HCT116 (cell line): Measurements from ENCODE around the gene FAM177B. TPM values are rescaled to one million over a fixed set of nuclear protein-coding genes. Genes with fewer than 3 reads are reported as not detected.

ENCODE experiments used
- ATAC-seq: fragments of 200-7000 bp; cut with Tn5 transposase; 2 replicates; pipeline ENCODE4 v1.9.1; 2020; ENCODE audit warnings: mild to moderate bottlenecking, moderate library complexity
- BruUV-seq: library from RNA; stranded (reverse); fragments of 400-500 nt; replicated peaks from 2 replicates; lab custom pipeline; 2021; lab: Mats Ljungman, UMichigan
- CTCF ChIA-PET: fragments of 300-600 bp; sonication (Branson Sonifier 250); formaldehyde crosslinking; loops from one replicate; lab custom pipeline; 2021; ENCODE audit warnings: antibody characterized with exemption; lab: Charles Lee
- POLR2A ChIA-PET: fragments of 300-600, 350-600 bp; sonication (Branson Sonifier 250); formaldehyde crosslinking; loops from one replicate; lab custom pipeline; 2021; ENCODE audit warnings: antibody characterized with exemption; lab: Charles Lee
- RAD21 ChIA-PET, 2 experiments: fragments of 300-600 bp; sonication (Branson Sonifier 250); formaldehyde crosslinking; loops; one replicate each; lab custom pipeline; 2023; ENCODE audit warnings: low total read pairs in 2 of 2; ENCODE audit not compliant: uncharacterized antibody in 2 of 2, unreplicated experiment in 2 of 2, low non-redundant PET in 1 of 2; lab: Charles Lee
- DNase-seq: peaks from one replicate; pipeline ENCODE4 v3.0.0-alpha.2; 2010; ENCODE audit warnings: low read depth, low spot score
- H2AFZ ChIP-seq: fragments of 200-600 bp; shearing (Covaris generic), sonication (generic); 2 replicates; pipeline ENCODE4 v1.6.1; 2017; ENCODE audit warnings: low read depth, mixed run types, mixed read lengths, antibody characterized with exemption, low read length; ENCODE audit not compliant: poor library complexity, severe bottlenecking
- H3K27ac ChIP-seq: 2 replicates; pipeline ENCODE4 v1.5.1; 2012; ENCODE audit warnings: low read depth, low read length
- H3K27me3 ChIP-seq: fragments of 200-600 bp; sonication (generic); 2 replicates; pipeline ENCODE4 v1.6.1; 2016; ENCODE audit warnings: mixed run types, low read length, mixed read lengths; ENCODE audit not compliant: insufficient read depth
- H3K36me3 ChIP-seq, 2 experiments: fragments of 200-500 bp in 1 of 2; fragments of 200-600 bp in 1 of 2; sonication (Bioruptor generic) in 1 of 2; sonication (generic) in 1 of 2; 2 replicates each; pipeline versions ENCODE4 v1.5.1 to v1.6.1; 2014 to 2016; ENCODE audit warnings: low read length in 2 of 2, inconsistent platforms in 1 of 2, mixed read lengths in 1 of 2, mixed run types in 1 of 2; ENCODE audit not compliant: insufficient read depth in 2 of 2, control insufficient read depth in 1 of 2
- H3K4me1 ChIP-seq, 2 experiments: fragments of 200-600 bp in 1 of 2; sonication (generic) in 1 of 2; 2 replicates each; pipeline versions ENCODE4 v1.5.1 to v1.6.1; 2012 to 2017; ENCODE audit warnings: low read length in 2 of 2, inconsistent platforms in 1 of 2, mild to moderate bottlenecking in 1 of 2, mixed read lengths in 1 of 2, mixed run types in 1 of 2, moderate library complexity in 1 of 2; ENCODE audit not compliant: insufficient read depth in 2 of 2, control insufficient read depth in 1 of 2
- H3K4me2 ChIP-seq: fragments of 200-600 bp; sonication (generic); 2 replicates; pipeline ENCODE4 v1.6.1; 2017; ENCODE audit warnings: mixed run types, low read length, mixed read lengths
- H3K4me3 ChIP-seq, 2 experiments: fragments of 200-600 bp in 1 of 2; sonication (generic) in 1 of 2; replicated peaks in 1 of 2; 2 replicates each; pipeline ENCODE4 v1.5.1; 2011 to 2016; ENCODE audit warnings: low read length in 2 of 2, control low read depth in 1 of 2, low read depth in 1 of 2, mild to moderate bottlenecking in 1 of 2, mixed read lengths in 1 of 2, mixed run types in 1 of 2
- H3K79me2 ChIP-seq: fragments of 200-600 bp; sonication (generic); 2 replicates; pipeline ENCODE4 v1.6.1; 2017; ENCODE audit warnings: mild to moderate bottlenecking, mixed run types, low read length, moderate library complexity, mixed read lengths; ENCODE audit not compliant: insufficient read depth
- H3K9ac ChIP-seq: fragments of 200-600 bp; sonication (generic); 2 replicates; pipeline ENCODE4 v1.6.1; 2016; ENCODE audit warnings: low read length, mixed read lengths
- H3K9me2 ChIP-seq: fragments of 200-600 bp; sonication (generic), shearing (Covaris generic); 2 replicates; pipeline ENCODE4 v1.6.1; 2017; ENCODE audit warnings: mixed run types, mild to moderate bottlenecking, moderate library complexity; ENCODE audit not compliant: insufficient read depth
- H3K9me3 ChIP-seq, 2 experiments: fragments of 200-500 bp in 1 of 2; fragments of 200-600 bp in 1 of 2; sonication (Bioruptor generic) in 1 of 2; sonication (generic) in 1 of 2; 2 replicates each; pipeline ENCODE4 v1.6.1; 2014 to 2017; ENCODE audit warnings: low read length in 2 of 2, mixed read lengths in 2 of 2, inconsistent platforms in 1 of 2, low read depth in 1 of 2, mild to moderate bottlenecking in 1 of 2, mixed run types in 1 of 2, moderate library complexity in 1 of 2; ENCODE audit not compliant: control insufficient read depth in 1 of 2, insufficient read depth in 1 of 2
- H4K20me1 ChIP-seq: fragments of 200-600 bp; sonication (generic), shearing (Covaris generic); 2 replicates; pipeline ENCODE4 v1.6.1; 2017; ENCODE audit warnings: mixed run types, mild to moderate bottlenecking, moderate library complexity; ENCODE audit not compliant: insufficient read depth
- CBX3 ChIP-seq: IDR thresholded peaks from 2 replicates; pipeline ENCODE4 v1.6.1; 2012; ENCODE audit warnings: low read depth
- CEBPB ChIP-seq: IDR thresholded peaks from 2 replicates; pipeline ENCODE4 v1.6.1; 2012; ENCODE audit warnings: low read depth
- EGR1 ChIP-seq: IDR thresholded peaks from 2 replicates; pipeline ENCODE4 v1.6.1; 2012; ENCODE audit warnings: low read depth
- ELF1 ChIP-seq: IDR thresholded peaks from 2 replicates; pipeline ENCODE4 v1.6.1; 2012; ENCODE audit warnings: low read depth, borderline replicate concordance
- EZH2 ChIP-seq: fragments of 200-600 bp; sonication (generic); IDR thresholded peaks from 2 replicates; pipeline ENCODE4 v1.6.1; 2017; ENCODE audit warnings: antibody characterized with exemption, mixed run types
- FOSL1 ChIP-seq: IDR thresholded peaks from 2 replicates; pipeline ENCODE4 v1.6.1; 2012; ENCODE audit warnings: low read depth
- POLR2AphosphoS5 ChIP-seq: IDR thresholded peaks from 2 replicates; pipeline ENCODE4 v1.6.1; 2011; ENCODE audit warnings: mild to moderate bottlenecking, low read depth, low read length, moderate library complexity
- RAD21 ChIP-seq: IDR thresholded peaks from 2 replicates; pipeline ENCODE4 v1.6.1; 2012; ENCODE audit warnings: low read depth, mild to moderate bottlenecking
- SIN3A ChIP-seq: IDR thresholded peaks from 2 replicates; pipeline ENCODE4 v1.6.1; 2012; ENCODE audit warnings: low read depth
- SP1 ChIP-seq: IDR thresholded peaks from 2 replicates; pipeline ENCODE4 v1.6.1; 2012; ENCODE audit warnings: low read depth
- SRF ChIP-seq: IDR thresholded peaks from 2 replicates; pipeline ENCODE4 v1.6.1; 2012; ENCODE audit warnings: low read depth
- TCF7L2 ChIP-seq: IDR thresholded peaks from 2 replicates; pipeline ENCODE4 v1.7.0; 2011; ENCODE audit warnings: borderline replicate concordance, inconsistent platforms; ENCODE audit not compliant: insufficient read depth, insufficient read length; ENCODE audit errors: extremely low read depth
- ZFX ChIP-seq: fragments of 450-650 bp; IDR thresholded peaks from 2 replicates; pipeline ENCODE4 v1.6.1; 2017
- ZNF274 ChIP-seq: fragments of 200-500 bp; sonication (Bioruptor generic); IDR thresholded peaks from 2 replicates; pipeline ENCODE4 v1.6.1; 2014; ENCODE audit warnings: mild to moderate bottlenecking, low read depth, low read length, inconsistent platforms
- intact Hi-C: fragments of 100-400 bp; cut with micrococcal nuclease; formaldehyde crosslinking; loops from 2 replicates; pipeline ENCODE4 v1.10.0; 2022
- total RNA-seq: library from RNA; stranded (reverse); gene quantifications from one replicate; pipeline ENCODE4 v1.2.1, GENCODE V29; 2021; ENCODE audit not compliant: unreplicated experiment
- TF ChIP-seq, protein P1 (sequence below): IDR thresholded peaks from 2 replicates; pipeline ENCODE4 v1.6.1; 2012
- TF ChIP-seq, protein P2 (sequence below): IDR thresholded peaks from 2 replicates; pipeline ENCODE4 v1.6.1; 2012; ENCODE audit warnings: low read depth
- TF ChIP-seq, protein P3 (sequence below): IDR thresholded peaks from 2 replicates; pipeline ENCODE4 v1.6.1; 2012

The FAM177B gene
- total RNA-seq, 1 experiment from 2014 or later = not detected

DNA sequence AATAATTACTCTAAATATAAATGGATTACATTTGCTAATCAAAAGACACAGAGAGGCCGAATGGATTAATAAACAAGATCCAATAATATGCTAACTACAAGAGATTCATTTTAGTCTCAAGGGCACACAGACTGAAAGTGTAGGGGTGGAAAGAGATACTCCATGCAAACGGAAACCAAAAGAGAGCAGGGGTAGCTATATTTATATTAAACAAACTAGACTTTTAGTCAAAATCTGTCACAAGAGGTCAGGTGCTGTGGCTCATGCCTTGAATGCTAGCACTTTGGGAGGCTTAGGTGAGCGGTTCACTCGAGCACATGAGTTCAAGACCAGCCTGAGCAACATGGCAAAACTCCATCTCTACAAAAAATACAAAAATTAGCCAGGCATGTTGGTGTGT is 44.2 kb downstream of the FAM177B start:
- no peaks in the 10 kb centered on the region for H4K20me1 ChIP-seq
- TF ChIP-seq CBX3 (no peak), TCF7L2 (no peak), CEBPB (no peak), SIN3A (no peak), RAD21 (no peak), ZNF274 (no peak), ZFX (no peak), SP1 (no peak), ELF1 (no peak), POLR2AphosphoS5 (no peak), FOSL1 (no peak)
- TF ChIP-seq, protein P1, sequence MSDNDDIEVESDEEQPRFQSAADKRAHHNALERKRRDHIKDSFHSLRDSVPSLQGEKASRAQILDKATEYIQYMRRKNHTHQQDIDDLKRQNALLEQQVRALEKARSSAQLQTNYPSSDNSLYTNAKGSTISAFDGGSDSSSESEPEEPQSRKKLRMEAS = no peak
- intact Hi-C loops = no loop called here
- 0 out of 2 replicates have a peak, but pooled peaks cover 3% of the 10 kb centered on the region for H3K27me3 ChIP-seq
- no peaks in the 10 kb centered on the region; the same call in 1 of the 2 replicates for H3K9me2 ChIP-seq
- no peak for ATAC-seq
- no peaks in the 10 kb centered on the region for H3K36me3 ChIP-seq
- H3K9ac ChIP-seq = no peak overlapping the region
- no peak overlapping the region for H3K27ac ChIP-seq
- no TSS peak for BruUV-seq
- POLR2A ChIA-PET = no interaction called here
- H3K4me1 ChIP-seq = no peaks in the 10 kb centered on the region; a peak in 1 of 4 replicates
- no peak for DNase-seq
- RAD21 ChIA-PET = no interaction called here
- CTCF ChIA-PET = no interaction called here
- no peak overlapping the region for H2AFZ ChIP-seq
- H3K4me2 ChIP-seq = no peak overlapping the region
- H3K79me2 ChIP-seq = no peaks in the 10 kb centered on the region
- H3K9me3 ChIP-seq = no peaks in the 10 kb centered on the region
- H3K4me3 ChIP-seq = no peak overlapping the region

DNA sequence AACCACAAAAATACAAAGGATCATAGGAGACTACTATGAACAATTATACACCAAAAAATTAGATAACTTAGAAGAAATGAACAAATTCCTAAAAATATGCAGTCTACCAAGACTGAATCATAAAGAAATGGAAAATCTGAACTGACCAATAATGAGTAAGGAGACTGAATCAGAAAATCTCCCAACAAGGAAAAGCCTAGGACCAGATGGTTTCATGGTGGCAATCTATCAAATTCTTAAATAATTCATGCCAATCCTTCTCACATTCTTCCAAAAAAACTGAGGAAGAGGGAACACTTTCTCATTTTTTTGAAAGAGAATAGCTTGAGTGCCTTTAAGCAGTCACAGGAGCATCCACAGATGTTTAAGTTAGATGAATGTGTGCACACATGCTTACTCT is 46.0 kb downstream of the FAM177B start:
- H3K79me2 ChIP-seq = no peaks in the 10 kb centered on the region
- H3K4me2 ChIP-seq = no peak overlapping the region
- H3K9me3 ChIP-seq = no peaks in the 10 kb centered on the region
- CTCF ChIA-PET = no interaction called here
- intact Hi-C loops = no loop called here
- H4K20me1 ChIP-seq = no peaks in the 10 kb centered on the region
- BruUV-seq = no TSS peak
- H3K27me3 ChIP-seq = 0 out of 2 replicates have a peak, but pooled peaks cover 3% of the 10 kb centered on the region
- H3K9ac ChIP-seq = no peak overlapping the region
- H3K4me3 ChIP-seq = no peak overlapping the region
- no peaks in the 10 kb centered on the region for H3K36me3 ChIP-seq
- DNase-seq (no peak), ATAC-seq (no peak)
- POLR2A ChIA-PET = no interaction called here
- H3K9me2 ChIP-seq = no peaks in the 10 kb centered on the region; the same call in 1 of the 2 replicates
- no peak overlapping the region for H3K27ac ChIP-seq
- H2AFZ ChIP-seq = no peak overlapping the region
- RAD21 ChIA-PET = no interaction called here
- H3K4me1 ChIP-seq = no peaks in the 10 kb centered on the region; a peak in 1 of 4 replicates
- no peak for TF ChIP-seq EGR1
- TF ChIP-seq SP1 = no peak
- TF ChIP-seq CEBPB = no peak
- TF ChIP-seq, protein P2, sequence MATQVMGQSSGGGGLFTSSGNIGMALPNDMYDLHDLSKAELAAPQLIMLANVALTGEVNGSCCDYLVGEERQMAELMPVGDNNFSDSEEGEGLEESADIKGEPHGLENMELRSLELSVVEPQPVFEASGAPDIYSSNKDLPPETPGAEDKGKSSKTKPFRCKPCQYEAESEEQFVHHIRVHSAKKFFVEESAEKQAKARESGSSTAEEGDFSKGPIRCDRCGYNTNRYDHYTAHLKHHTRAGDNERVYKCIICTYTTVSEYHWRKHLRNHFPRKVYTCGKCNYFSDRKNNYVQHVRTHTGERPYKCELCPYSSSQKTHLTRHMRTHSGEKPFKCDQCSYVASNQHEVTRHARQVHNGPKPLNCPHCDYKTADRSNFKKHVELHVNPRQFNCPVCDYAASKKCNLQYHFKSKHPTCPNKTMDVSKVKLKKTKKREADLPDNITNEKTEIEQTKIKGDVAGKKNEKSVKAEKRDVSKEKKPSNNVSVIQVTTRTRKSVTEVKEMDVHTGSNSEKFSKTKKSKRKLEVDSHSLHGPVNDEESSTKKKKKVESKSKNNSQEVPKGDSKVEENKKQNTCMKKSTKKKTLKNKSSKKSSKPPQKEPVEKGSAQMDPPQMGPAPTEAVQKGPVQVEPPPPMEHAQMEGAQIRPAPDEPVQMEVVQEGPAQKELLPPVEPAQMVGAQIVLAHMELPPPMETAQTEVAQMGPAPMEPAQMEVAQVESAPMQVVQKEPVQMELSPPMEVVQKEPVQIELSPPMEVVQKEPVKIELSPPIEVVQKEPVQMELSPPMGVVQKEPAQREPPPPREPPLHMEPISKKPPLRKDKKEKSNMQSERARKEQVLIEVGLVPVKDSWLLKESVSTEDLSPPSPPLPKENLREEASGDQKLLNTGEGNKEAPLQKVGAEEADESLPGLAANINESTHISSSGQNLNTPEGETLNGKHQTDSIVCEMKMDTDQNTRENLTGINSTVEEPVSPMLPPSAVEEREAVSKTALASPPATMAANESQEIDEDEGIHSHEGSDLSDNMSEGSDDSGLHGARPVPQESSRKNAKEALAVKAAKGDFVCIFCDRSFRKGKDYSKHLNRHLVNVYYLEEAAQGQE = no peak
- TF ChIP-seq SIN3A = no peak
- TF ChIP-seq ELF1 = no peak
- TF ChIP-seq SRF = no peak
- TF ChIP-seq, protein P1 = no peak
- no peak for TF ChIP-seq POLR2AphosphoS5
- TF ChIP-seq, protein P3, sequence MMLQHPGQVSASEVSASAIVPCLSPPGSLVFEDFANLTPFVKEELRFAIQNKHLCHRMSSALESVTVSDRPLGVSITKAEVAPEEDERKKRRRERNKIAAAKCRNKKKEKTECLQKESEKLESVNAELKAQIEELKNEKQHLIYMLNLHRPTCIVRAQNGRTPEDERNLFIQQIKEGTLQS = no peak
- no peak for TF ChIP-seq EZH2
